ENCODE results near the gene COCH.

- TF ChIP-seq EZH2 (IDR thresholded peaks at IDR 0.05; ENCODE audit: low read length, unreplicated experiment) (no peak), CTCF (conservative IDR thresholded peaks at IDR 0.05; ENCODE audit: low read depth, low read length) (peak; percentile 76), EZH2phosphoT487 (IDR thresholded peaks at IDR 0.05; ENCODE audit: borderline replicate concordance, low read length) (no peak)
Observed at GRCh38 chr14:30906752-30907658, 32.6 kb downstream of the COCH start.
